ENCODE results near the gene CFHR1. TPM values are rescaled to one million over a fixed set of nuclear protein-coding genes. Genes with fewer than 3 reads are reported as not detected.
"Not testable (repeated sequence)": the region's sequence is repeated elsewhere in the genome, so short reads cannot be mapped to it uniquely, and the experiment has no call there.

CFHR1 gene
- not detected for total RNA-seq

DNA sequence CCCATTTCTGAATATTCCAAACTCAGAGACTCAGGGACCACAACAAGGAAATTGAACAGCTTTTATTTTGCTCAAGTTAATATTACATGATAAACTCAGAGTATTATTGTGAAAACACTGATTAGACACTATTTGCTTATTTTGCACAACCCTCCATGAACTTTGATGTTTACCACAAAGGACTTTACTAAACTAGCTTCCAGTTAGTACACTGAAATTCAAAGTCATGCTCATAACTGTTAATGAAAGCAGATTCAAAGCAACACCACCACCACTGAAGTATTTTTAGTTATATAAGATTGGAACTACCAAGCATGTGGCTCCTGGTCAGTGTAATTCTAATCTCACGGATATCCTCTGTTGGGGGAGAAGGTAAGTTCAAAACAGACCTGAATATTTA lies at the start of gene CFHR1:
Gene CFHR1 (plus strand): TSS at position 201 of the 400 bp plus-strand sequence. CDS start 114 bp downstream, at position 315.
- not testable (repeated sequence) for DNase-seq

GRCh38 chr1:196769823-196770222 lies 49.7 kb upstream of the CFHR1 start:
- not testable (repeated sequence) for DNase-seq

- no peak for DNase-seq
These were observed 45.8 kb upstream of the CFHR1 start for GRCh38 chr1:196773713-196774112.

DNA sequence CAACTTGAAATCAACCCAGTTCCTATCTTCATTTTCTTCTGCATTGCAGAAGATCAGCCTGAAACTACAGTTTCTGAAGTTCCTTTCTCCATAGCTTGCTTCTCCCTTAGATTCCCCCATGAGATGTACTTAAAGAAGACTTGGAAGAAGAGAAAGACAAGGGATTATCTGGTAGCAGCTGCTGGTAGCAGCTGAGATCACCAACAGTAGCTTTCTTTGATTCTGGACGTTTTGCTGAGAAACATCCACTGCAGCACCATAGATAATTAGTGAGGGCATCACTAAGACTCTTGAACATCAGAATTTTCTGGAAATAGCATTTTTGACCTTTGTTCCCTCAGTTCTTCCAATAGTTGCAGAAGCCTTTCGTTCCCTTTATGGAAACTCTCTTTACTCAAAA lies 45.4 kb upstream of the CFHR1 start:
- DNase-seq, result peak; percentile 85

GRCh38 chr1:196774603-196775002 lies 44.9 kb upstream of the CFHR1 start, which contains the start of gene CFHR3:
CFHR3 (plus strand) TSS chr1:196774840; CDS start chr1:196774887, 47 bp downstream.
- no peak for DNase-seq

DNA sequence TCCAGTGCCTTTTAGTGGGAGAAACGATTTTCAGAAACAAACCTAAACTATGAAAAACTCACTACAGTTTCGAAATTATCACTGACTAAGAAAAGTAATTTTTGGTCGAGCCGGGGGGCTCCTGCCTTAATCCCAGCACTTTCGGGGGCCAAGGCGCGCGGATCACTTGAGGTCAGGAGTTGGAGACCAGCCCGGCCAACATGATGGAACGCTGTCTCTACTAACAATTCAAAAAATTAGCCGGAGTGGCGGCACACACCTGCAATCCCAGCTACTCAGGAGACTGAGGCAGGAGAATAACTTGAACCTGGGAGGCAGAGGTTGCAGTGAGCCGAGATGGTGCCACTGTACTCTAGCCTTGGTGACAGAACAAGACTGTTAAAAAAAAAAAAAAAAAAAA lies 41.9 kb upstream of the CFHR1 start:
- no peak for DNase-seq

- no peak for DNase-seq
These were observed 40.4 kb upstream of the CFHR1 start for GRCh38 chr1:196779093-196779492.

GRCh38 chr1:196791252-196791651 lies 28.3 kb upstream of the CFHR1 start:
- DNase-seq, result not testable (repeated sequence)

GRCh38 chr1:196794103-196794502 lies 25.4 kb upstream of the CFHR1 start:
- DNase-seq, result peak; percentile 51

- DNase-seq, result no peak
These were observed 21.6 kb upstream of the CFHR1 start for GRCh38 chr1:196797891-196798290.

DNA sequence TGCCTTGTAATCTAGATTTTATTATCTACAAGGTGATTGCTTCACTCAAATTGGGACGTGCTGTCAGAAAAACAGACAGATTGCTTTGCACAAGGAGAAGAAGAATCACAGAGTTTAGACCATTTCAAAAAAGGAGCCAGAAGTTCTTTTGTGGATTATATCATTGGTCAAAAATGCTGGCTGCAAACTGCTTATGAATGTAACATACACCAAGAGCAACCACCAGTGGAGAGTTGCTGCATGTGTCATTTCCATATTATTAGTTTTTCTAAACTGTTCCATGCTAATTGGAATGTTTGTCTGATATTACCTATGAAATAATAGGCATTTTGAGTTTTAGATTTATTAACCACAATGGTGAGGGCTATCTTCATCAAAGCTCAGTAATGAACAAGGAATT lies 17.6 kb upstream of the CFHR1 start:
- not testable (repeated sequence) for DNase-seq

DNA sequence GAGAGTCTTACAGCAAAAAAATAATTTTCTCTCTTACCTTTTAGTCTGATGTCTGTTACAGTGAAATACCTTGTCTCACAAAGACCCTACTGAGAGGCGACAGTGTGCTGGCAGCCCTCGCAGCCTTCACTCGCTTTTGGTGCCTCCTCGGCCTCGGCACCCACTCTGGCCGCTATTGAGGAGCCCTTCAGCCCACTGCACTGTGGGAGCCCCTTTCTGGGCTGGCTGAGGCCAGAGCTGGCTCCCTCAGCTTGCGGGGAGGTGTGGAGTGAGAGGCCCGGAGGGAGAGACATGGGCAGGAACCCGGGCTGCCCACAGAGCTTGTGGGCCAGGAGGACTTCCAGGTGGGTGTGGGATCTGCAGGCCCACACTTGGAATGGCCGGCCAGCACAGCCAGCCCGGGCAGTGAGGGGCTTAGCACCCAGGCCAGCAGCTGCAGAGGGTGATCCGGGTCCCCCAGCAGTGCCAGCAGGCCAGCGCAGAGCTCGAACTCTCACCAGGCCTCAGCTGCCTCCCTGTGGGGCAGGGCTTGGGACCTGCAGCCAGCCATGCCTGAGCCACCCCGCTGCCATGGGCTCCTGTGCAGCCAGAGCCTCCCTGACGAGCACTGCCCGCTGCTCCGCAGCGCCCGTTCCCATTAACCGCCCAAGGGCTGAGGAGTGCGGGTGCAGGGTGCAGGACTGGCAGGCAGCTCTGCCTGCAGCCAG lies 10.8 kb upstream of the CFHR1 start:
- no peak for DNase-seq

- not testable (repeated sequence) for DNase-seq
These were observed 2.1 kb upstream of the CFHR1 start for GRCh38 chr1:196817442-196817841.

DNA sequence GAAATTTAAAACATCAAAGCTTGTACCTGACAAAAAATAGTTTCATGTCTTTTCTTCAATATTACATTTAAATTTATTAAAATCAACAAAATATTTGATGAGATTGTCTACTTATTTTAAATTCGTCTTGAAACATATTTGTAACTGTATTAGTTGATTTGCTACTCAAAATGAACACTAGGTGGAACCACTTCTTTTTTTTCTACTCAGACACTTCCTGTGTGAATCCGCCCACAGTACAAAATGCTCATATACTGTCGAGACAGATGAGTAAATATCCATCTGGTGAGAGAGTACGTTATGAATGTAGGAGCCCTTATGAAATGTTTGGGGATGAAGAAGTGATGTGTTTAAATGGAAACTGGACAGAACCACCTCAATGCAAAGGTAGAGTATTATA lies 8.3 kb downstream of the CFHR1 start:
- peak; percentile 40 for DNase-seq

GRCh38 chr1:196849613-196850492 lies 30.3 kb downstream of the CFHR1 start:
- DNase-seq, result peak; percentile 31

DNA sequence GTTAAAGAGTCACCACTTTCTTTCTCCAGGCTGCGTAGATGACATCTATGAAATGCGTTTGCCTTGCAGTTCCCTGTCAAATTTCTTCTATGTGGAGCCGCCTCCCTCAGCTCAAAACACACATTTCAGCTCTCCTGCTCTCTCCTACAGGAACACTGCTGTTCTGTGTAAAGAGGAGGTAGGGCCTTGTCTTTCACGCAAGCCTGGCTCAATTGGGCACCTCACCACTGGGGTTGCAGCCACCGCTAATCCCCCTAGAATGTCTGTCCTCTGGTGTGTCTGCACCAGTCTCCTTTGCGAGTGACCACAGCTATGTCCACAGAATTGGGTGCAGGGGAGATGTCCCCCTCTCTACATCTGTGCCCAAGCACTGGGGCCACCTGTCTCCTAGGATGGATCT lies 36.5 kb downstream of the CFHR1 start:
- DNase-seq, result no peak

DNA sequence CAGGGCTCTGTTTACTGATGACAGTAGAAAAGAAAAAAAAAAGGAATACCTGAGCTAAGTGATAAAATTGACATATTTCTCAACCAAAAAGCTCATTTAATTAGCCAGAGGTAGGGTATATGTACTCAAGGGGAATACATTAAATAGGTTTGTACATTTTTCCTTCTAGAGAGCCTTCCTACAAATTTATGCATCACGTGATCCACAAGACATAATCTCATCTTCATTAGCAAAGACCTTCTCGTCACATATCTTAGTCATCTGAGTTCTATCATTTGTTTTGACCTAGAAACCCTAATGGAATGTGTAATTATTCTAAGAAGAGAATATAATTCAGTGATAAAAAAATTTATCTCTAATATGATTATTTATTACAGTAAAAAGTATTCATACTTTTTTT lies 37.7 kb downstream of the CFHR1 start:
- no peak for DNase-seq

- no peak for DNase-seq
These were observed 39.3 kb downstream of the CFHR1 start for GRCh38 chr1:196858811-196859210.

DNA sequence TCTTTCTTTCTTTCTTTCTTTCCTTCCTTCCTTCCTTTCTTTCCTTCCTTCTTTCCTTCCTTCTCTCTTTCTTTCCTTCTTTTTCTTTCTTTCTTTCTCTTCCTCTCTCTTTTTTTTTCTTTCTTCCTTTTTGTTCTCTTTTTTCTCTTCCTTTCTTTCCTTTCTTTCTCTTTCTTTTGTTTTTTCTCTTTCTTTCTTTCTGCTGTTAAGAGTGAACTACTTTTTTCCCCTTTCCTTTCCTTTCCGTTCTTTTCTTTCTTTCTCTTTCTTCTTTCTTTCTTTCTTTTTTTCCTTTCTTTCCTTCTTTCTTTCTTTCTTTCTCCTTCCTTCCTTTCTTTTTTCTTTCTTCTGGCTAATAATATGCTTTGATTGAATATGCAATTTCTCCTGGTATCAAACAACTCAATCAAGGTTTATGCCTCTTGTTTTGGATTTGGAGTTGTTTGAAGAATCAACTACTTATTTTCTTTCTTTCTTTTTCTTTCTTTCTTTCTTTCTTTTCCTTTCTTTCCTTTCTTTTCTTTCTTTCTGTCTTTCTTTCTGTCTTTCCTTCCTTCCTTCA lies 40.9 kb downstream of the CFHR1 start:
- no peak for DNase-seq

GRCh38 chr1:196861429-196861828 lies 41.9 kb downstream of the CFHR1 start:
- DNase-seq, result no peak

DNA sequence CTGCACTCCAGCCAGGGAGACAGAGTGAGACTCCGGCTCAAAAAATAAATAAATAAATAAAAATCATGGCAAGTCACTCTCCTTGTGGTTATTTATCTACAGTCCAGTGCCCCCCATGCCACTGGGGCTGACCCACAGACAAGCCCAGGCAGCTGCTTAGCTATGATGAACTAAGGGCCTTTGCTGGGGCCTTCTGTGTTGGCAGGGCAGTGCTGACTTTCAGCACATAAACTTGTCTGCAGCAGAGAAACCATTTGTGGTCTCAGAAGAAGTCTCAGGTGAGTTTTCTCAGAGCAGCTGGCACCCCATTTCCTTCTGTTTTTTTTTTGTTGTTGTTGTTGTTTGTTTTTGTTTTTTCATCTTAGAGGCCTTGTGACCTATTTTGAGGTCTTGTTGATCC lies 47.4 kb downstream of the CFHR1 start:
- DNase-seq, result no peak

DNA sequence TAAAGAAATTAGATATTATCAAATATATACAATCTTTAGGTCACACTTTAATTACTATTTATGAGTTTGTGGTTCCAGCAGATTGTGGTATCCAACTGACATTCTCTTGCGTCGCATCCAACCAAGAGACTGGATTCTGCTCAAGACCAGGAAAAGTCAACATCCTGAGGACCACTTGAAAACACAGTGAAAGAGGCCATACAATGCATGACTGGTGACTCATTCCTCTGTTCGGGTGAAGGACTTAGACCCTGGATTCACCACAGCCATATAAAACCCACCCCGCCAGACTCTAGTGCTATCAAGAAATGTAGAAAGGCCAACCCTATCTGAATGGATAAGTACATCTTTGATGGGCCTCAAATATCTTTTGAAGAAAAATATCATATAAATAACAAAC lies 53.9 kb downstream of the CFHR1 start:
- DNase-seq, result no peak

DNA sequence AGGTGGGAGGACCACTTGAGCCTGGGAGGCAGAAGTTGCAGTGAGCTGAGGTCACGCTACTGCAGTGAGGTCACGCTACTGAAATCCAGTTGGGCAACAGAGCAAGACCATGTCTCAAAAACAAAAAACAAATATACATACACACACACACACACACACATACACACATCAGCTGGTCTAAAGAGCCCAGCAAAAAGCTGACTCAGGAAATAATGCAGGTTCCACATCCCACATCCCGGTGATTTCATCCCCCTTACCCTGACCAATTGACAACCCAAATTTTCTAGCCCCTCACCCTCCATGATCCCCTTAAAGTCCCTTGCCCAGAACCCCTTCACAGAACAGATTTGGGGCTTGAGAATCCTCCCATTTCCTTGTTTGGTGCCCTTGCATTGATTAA lies 56.4 kb downstream of the CFHR1 start:
- no peak for DNase-seq

All from tongue (tissue), 2 donors.